ENCODE results near the gene ABCD3.
"Not testable (repeated sequence)": the region's sequence is repeated elsewhere in the genome, so short reads cannot be mapped to it uniquely, and the experiment has no call there.

ABCD3 gene

GRCh38 chr1:94417978-94418663, at the start of gene ABCD3:
TSS of gene ABCD3 (plus strand) at chr1:94418389. CDS start at chr1:94418479, 90 bp downstream.
- FAIRE-seq (peak; percentile 42), DNase-seq (ENCODE audit: low spot score) (peak; percentile 96)

DNA sequence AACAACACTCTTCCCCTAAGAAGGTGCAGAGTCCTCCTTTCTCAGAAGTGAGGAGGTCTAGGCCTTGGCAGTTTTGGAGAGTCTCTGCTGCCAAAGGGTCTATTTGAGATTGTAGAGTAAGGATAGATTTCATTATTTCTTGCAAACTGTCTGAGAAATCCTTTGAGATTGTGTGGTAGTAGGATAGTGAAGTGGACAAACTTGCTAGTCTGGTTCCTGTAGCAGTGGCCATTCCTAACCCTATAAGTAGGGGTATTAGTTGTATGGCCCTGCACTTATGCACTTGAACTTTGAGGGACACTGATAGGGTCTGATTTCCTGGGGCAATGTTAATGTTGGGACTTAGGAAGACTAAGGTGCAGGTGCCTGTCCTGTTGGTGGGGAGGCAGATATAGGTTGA, 45.4 kb upstream of the ABCD3 start:
- DNase-seq (ENCODE audit: low spot score); FAIRE-seq: not testable (repeated sequence)

GRCh38 chr1:94373311-94373710, 44.9 kb upstream of the ABCD3 start:
- not testable (repeated sequence) for DNase-seq (ENCODE audit: low spot score); FAIRE-seq

DNA sequence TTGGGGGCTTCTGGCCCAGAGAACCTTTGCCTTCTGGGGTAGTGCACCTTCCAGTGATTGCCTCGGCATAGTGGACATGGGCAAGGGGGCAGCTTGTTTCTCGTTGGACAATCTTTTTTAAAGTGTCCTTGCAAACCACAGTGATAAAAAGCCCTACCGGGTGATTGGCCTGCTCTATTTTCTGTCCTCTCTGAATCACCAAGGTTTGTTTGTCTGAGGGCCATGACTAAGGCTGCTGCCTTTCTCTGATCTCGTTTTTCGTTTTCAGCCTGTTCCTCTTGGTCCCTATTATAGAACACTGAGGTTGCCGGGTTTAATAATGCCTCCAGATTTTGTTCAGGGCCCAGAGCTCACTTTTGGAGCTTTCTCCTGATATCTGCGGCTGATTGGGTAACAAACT, 42.5 kb upstream of the ABCD3 start:
- peak; percentile 41 for DNase-seq (ENCODE audit: low spot score)

DNA sequence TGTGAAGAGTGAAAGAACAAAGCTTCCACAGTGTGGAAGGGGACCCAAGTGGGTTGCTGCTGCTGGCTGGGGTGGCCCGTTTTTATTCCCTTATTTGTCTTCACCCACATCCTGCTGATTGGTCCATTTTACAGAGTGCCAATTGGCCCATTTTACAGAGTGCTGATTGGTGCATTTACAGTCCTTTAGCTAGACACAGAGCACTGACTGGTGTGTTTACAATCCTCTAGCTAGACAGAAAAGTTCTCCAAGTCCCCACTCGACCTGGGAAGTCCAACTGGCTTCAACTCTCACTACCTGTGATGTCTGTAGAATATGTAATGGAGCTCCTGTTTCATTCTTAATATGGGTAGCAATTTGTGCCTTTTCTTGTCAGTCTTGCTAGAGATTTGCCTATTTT, 39.7 kb upstream of the ABCD3 start:
- FAIRE-seq; DNase-seq (ENCODE audit: low spot score): not testable (repeated sequence)

More for the DNA sequence above, 42.5 kb upstream of the ABCD3 start:
- FAIRE-seq = not testable (repeated sequence)

DNA sequence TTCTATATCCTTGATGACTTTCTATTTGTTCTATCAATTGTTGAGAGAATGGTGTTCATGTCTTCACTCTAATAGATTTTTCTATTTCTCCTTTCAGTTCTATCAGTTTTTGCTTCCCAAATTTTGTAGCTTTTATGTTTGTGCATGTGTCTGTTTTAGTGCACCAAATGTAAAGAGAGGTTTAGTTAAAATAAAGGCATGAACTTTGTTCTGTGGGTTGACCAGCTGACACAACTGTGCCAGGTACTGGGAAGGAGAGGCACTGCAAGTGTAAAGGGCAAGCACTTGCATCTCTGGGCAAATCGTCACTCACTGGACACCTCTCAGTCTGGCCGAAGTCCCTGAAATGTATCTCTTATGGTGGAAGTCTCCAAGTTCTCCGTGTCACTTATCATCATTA, 38.6 kb upstream of the ABCD3 start:
- no peak for DNase-seq (ENCODE audit: low spot score)
- no peak for FAIRE-seq

DNA sequence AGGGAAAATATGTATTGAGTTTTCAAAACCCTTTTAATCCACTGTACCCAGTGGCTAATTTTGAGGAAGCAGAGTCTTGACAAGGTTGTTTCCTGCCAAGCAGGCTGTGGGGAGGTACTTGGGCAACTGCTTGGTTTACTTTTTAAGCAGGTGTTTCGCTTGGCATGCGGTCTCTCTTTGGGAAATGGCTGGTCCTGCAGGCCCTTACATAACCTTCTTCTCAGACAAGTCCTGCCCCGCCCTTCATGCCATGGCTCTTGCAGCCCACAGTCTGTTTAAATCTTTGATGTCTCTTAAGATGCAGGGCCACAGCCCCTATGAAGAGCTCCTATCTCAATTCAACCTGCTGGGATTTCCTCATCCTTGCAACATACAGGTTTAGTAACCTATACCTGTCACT, 36.0 kb upstream of the ABCD3 start:
- no peak for DNase-seq (ENCODE audit: low spot score)

GRCh38 chr1:94383966-94384408, 34.2 kb upstream of the ABCD3 start:
- peak; percentile 99 for FAIRE-seq
- peak; percentile 100 for DNase-seq (ENCODE audit: low spot score)

More for the DNA sequence above, 36.0 kb upstream of the ABCD3 start:
- no peak for FAIRE-seq

DNA sequence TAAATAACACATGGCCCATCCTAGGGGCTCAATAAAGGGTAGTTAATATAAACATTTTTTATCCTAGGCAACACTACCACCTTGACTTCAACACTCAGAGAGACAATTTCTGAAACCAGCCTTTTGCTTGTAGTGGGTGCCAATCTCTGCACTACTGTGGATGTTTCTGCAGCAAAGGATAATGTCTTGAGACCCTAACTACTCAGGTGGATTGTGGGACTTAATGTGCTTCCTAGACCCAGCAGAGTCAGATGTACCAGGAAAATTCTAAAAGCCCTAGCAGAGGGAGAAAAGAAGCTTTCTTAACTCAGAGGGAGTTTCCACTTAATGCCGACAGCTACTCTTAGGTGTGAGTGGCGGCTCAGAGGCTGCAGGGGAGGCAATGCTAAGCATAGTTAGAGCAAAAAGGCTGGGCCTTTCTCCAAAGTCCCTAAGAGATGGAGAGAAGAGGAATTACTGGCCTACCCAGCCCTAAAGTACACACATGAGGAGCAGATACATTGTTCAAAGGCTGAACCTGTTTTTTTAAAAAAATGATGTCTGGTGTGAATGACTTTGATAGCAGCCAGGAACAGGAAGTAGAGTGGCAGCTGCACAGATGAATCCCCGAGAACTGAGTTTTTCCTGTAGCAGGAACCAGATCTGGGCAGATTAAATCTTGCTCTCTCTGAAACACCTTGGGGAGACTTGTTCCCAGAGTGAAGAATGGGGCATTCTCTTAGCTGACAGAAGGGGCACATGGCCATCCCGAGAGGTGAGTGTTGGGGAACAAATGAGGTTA, 33.5 kb upstream of the ABCD3 start:
- no peak for FAIRE-seq
- DNase-seq (ENCODE audit: low spot score) = peak; percentile 34

DNA sequence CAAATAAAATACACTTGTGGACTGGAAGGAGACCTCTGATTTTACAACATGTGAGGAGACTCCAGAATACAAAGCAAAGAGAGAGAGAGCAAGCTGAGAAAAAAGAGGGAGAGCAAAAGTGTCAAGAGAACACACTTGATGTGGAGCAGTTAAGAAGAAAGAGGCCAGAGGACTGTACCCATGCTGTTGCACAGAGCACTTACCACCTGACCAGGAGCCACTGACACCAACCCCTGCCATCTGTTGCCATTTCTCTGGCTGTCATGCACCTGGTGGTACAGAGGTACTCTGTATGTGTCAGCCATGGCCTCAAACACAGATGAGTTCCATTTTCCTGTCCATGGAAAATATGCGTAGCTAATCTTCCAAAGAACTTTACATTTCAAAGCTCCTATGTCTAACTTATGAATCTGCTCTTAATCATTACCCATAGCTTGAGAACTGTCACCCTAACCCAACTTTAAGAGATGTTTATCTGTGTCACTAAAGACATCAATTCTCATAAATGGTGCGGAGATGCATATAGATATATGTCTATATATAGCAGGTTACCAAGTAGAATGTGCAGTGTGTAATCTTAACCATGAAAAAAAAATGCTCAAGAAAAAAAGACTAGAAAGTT, 32.8 kb upstream of the ABCD3 start:
- no peak for FAIRE-seq
- no peak for DNase-seq (ENCODE audit: low spot score)

GRCh38 chr1:94389298-94389697, 28.9 kb upstream of the ABCD3 start:
- FAIRE-seq (no peak), DNase-seq (ENCODE audit: low spot score) (no peak)

- no peak for FAIRE-seq
Measured at GRCh38 chr1:94394247-94394646, 23.9 kb upstream of the ABCD3 start.

DNA sequence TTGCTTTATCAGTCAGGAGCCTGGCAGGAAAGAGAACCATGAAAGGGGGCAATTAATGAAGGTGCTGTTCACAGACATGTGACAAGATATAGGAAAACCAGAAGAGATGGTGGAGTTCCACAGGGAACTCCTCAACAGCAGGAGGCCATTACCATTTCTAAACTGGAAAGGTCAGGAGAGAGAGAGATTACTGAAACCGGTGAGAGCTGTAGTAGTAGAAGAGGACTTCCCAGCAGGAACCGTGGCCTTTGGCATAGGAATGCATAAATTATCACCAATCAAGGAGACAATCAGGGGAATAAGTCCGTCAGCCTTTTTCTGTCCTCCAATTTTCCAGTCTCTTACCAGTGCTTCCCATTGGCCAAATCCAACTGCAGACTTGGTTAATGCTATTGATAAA, 23.0 kb upstream of the ABCD3 start:
- DNase-seq (ENCODE audit: low spot score) (no peak), FAIRE-seq (no peak)

More at GRCh38 chr1:94394247-94394646, 23.9 kb upstream of the ABCD3 start:
- no peak for DNase-seq (ENCODE audit: low spot score)

- DNase-seq (ENCODE audit: low spot score) = no peak
Measured at GRCh38 chr1:94395748-94396309, 22.4 kb upstream of the ABCD3 start.

GRCh38 chr1:94396356-94397010, 21.7 kb upstream of the ABCD3 start:
- DNase-seq (ENCODE audit: low spot score) (no peak), FAIRE-seq (no peak)

More at GRCh38 chr1:94395748-94396309, 22.4 kb upstream of the ABCD3 start:
- FAIRE-seq = no peak

DNA sequence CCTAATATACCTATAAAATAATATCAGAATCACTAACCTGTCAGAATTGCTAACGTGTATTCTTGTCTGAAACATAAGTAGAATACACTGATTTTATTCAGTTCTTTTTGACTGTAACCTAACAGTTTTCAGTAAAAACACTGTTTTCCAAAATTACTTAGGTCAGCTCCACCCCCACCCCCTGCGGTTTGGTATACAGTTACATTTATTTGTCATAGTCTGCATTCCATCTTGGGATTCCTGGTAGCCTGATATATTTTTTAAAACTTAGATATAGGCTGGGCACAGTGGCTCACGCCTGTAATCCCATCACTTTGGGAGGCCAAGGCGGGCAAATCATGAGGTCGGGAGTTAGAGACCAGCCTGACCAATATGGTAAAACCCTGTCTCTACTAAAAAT, 19.8 kb upstream of the ABCD3 start:
- no peak for DNase-seq (ENCODE audit: low spot score)
- no peak for FAIRE-seq

DNA sequence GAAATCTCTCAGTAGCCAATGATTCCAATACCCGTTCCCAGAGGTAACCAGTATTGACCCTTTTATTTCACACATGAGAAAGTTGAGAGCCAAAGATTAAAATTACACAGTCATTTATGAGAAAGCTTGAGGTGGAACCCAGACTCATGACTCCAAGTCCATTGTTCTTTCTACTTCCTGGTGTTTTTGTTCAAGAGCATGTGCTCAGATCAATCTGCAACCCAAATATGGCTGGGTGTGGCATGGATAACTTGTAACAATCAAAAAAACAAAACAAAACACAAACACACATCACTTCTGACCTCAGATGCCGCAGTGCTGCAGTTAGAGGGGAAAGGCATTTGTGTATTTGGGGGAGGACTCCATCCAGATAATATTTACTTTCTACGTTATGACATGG, 18.7 kb upstream of the ABCD3 start:
- DNase-seq (ENCODE audit: low spot score) (no peak), FAIRE-seq (no peak)

DNA sequence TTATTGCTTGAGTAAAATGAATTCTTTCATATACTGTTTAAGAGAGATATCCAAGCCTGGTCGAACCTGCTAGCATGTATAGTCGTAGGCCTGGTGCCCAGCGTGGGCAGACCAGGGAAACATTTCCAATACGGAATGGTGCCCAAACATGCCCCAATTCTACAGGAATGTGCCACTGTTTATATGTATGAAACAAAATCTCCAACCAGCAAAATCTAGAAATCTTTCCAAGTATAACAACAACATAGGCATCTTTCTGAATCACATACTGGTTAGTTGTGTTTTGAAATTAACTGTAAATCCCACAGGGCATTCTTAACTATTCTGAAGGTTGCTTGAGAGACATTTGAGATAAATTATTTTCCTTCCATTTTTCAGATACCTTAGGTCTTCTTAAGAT, 17.0 kb upstream of the ABCD3 start:
- FAIRE-seq (no peak), DNase-seq (ENCODE audit: low spot score) (no peak)

DNA sequence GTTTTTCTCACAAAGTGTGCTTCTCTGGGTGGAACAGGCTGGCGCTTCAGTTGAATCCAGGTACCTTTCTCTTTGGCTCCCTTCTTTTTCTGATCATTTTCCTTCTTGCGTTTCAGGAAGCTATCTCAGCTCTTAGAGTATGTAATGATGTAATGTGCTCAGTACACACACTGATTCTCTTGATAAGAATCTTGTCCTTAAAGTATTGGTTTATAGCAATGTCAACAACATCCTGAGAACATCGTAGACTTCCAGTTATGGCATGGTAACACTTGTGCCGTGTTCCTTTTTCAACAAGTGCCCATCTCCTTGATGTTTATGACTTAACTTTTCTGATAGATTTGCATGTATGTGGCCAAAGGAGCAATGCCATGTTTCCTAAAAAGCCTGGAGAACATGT, 11.7 kb upstream of the ABCD3 start:
- DNase-seq (ENCODE audit: low spot score) (no peak), FAIRE-seq (no peak)

GRCh38 chr1:94408104-94408830, 9.9 kb upstream of the ABCD3 start:
- FAIRE-seq (no peak), DNase-seq (ENCODE audit: low spot score) (no peak)

GRCh38 chr1:94411237-94411636, 7.0 kb upstream of the ABCD3 start:
- FAIRE-seq = no peak
- DNase-seq (ENCODE audit: low spot score) = no peak

Data from RCC 7860 (cell line).